GM19463 (cell line): ENCODE results near the gene OR8G1.
A peak's percentile ranks its signal among the peaks of the same experiment; 100 is the strongest.
"Not testable (repeated sequence)": the region's sequence is repeated elsewhere in the genome, so short reads cannot be mapped to it uniquely, and the experiment has no call there.

Experiments
- ATAC-seq: cut with Tn5 transposase; IDR thresholded peaks from one replicate; pipeline ENCODE4 v1.9.1; 2021; ENCODE audit warnings: mild to moderate bottlenecking, moderate library complexity; ENCODE audit not compliant: unreplicated experiment

OR8G1 gene

DNA sequence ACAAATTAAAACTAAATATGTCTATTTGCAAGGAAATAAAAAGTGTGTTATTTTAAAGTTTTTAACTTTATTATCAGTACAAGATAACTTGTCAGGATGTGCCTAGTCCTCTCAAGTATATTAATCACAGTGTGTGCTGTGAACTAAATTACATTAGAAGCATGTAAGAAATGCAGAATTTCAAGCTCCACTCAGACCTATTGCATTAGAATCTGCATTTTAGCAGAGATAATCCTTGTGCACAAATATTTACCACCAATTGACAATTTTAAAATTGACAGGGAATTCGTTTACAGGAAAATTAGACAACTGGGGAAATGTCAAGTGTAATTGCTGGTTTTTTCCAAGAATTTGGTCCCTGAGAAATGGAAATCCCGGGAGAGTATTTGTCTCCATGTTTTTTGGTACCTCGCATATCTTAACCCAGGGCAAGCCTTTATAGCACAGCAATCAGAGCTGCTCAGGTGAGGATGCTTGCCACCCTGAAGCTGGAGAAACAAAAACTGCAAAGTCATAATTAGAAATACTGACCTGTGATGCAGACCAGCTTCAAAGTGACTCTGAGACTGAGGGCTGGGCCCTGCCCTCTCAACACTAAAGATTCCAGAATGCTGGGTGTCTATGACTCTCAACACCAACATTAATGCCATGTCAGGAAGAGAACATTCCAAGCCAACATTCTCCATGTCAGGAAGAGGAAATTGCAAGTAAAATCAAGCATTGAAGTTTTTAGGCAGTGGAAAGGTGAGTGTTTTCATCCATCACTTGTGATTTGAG is at the start of gene OR8G1:
TSS of gene OR8G1 (plus strand) at position 475 of the 777 bp plus-strand sequence. CDS start 8,581 bp downstream, outside the sequence.
- ATAC-seq: no peak

DNA sequence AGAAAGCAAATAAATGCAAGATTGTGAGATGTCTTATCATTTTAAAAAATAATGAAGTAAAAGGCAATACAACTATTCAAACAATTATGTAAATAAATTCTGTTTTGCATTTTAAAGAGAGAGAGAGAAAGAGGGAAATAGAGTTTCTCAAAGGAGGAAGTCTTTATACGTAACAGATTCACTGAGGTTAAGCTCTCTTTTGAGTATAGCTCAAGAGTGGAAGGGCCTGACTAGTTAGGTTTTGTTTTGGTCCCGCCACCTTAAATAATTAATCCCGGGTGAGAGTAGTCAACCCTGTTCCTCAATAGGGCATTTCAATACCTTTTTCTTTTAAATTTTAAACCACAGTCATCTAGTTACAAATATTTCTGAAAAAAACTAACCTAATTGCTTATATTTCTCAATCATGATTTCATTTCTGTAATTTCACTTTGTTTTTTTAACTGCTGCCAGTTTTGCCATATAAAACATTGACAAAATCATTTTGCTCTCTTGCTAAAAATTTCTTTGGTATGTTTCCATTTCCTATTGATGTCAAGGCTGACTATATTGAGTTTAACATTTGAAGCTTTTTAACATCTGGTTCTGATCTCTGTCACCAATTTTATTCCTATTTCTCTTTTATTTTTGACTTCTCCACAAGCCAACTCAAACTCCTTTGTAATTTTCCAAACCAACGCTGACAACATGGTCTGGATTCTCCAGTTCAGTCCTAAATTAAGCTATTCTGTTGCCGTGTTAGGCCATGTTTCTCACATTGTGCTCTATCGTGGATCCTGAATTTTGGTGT is 47.5 kb upstream of the OR8G1 start:
- peak; percentile 52 for ATAC-seq

- ATAC-seq: no peak
These were observed 46.4 kb upstream of the OR8G1 start for GRCh38 chr11:124194293-124195188.

DNA sequence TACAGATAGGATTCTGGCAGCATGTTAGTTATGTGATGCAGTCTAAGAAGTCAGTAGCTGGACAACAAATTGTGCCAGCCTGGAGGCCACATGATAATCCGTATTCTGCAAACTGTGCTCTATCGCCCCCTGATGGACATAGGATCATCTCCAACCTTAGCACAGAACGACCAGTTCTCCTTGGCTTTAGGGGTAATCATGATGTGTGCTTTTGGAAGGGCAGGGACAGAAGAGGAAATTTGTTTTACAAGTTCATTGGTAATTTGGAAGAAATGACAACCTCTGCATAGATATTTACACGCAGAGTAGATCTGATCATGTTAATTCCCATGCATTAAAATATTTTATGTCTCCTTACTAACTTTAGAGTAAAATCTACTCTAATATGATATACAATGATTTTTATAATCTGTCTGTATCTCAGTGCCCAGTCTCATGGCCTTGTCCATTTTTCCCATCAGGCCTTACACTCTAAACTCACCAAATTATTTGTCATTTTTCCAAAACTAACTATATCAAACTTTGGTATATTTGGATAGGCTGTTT is 45.6 kb upstream of the OR8G1 start:
- ATAC-seq: no peak

GRCh38 chr11:124197999-124198398 is 42.9 kb upstream of the OR8G1 start:
- no peak for ATAC-seq

DNA sequence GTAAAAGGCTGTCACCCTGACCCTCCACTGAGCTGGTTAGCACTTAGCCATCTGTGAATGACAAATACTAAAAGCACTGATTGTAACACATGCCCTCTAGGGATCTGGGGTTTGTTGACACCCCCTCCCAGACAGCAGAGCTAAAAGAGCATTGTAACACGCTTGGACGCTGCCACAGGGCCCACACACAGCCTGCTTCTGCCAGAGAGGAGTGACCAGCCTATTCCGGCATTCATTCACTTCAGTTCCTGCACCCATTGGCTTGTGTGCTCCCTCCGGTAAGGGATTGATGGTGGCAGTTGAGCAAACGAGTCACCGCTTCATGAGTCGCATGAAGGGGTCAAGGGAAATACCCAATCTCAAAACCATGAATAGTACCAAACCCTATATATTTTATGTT is 42.0 kb upstream of the OR8G1 start:
- ATAC-seq: no peak

DNA sequence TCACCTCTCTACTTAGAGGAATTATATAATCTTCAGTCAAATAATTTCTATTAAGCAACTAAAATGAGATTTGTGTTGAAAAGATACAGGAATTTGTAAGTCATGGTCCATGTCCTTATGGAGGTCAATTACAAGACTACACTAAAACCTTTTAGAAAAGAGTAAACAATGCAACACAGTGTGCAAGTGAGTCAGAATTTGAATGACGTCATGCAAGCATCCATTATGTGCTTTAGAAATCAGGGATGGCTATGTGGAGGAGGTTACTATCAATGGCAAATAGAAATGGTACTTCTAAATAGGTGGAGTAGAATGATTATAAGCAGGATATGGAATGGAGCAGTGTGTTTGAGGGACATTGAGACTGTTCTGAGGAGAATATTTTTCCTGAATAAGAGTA is 41.2 kb upstream of the OR8G1 start:
- no peak for ATAC-seq

DNA sequence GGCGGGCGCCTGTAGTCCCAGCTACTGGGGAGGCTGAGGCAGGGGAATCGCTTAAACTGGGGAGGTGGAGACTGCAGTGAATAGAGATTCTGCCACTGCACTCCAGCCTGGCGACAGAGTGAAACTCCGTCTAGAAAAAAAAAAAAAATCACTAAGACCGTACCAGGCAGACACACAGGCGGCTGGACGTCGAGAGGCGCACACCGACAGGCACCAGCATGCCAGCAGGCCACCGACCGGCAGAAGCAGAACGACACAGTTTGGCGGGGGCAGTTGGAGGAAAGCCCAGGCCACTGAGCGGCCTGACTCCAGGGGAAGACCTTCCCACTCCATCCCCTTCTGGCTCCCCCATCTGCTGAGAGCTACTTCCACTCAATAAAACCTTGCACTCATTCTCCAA is 40.2 kb upstream of the OR8G1 start:
- no peak for ATAC-seq

- ATAC-seq: no peak
These were observed 37.9 kb upstream of the OR8G1 start for GRCh38 chr11:124202951-124203350.

- no peak for ATAC-seq
These were observed 36.9 kb upstream of the OR8G1 start for GRCh38 chr11:124204008-124204407.

- no peak for ATAC-seq
These were observed 33.6 kb upstream of the OR8G1 start for GRCh38 chr11:124207102-124207792.

DNA sequence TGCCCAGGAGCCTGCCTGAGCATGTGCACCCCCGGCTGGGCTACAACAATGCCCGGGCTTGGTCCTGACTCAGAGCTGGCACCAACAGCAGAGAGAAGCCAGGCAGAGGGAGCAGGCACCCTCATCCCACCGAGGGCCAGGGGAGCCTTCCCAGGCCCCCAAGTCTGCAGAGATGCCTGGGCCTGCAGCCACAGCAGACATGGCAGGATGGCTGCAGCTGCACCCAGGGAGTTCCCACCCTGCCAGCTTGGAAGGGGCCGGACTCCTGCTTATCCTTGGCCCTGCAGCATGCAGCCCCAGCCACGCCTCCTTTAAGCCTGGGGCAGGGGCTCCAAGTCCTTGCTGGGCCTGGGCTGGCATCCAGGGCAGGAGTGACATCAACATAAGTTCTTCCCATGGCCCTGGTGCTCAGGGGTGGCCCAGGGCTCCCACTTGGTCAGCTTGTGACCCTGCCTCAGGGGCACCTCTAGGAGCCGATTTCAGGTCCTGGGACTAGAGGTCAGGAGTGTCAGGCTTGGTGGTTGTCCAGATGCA is 31.0 kb upstream of the OR8G1 start:
- ATAC-seq: no peak

DNA sequence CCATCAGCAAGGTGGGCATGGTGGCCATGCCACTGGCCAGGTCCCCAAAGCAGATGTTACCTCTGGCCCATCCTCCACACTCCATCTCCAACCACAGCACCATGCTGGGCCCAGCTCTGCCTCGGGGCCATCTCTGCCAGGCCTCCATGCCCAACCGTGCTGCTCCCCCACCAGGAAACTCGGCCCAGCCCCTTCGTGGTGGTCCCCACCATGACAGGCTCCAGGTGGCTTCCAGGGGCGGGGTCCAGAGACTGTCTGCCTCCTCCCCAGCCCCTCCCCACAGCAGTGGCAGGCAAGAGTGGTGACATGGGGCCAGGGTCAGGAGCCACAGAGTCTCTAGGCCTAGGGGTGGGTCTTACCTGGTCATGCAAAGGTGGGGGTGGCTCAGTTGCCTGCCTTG is 30.5 kb upstream of the OR8G1 start:
- ATAC-seq: no peak

GRCh38 chr11:124211321-124211720 is 29.6 kb upstream of the OR8G1 start:
- ATAC-seq: no peak

DNA sequence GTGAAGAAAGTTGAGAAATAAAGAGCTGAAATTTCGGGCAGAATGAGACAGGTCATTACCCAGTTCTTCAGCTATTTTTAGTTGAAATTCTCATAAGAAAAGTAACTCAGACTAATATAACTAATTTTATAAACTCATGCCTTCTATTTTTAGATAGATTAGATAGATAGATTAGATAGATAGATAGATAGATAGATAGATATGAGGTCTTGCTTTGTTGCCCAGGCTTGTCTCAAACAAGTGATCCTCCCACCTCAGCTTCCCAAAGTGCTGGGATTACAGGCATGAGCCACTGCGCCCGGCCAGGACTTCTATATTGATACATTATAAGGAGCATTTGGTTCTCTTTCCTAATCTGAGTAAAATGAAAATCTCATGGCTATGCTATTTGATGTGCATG is 26.9 kb upstream of the OR8G1 start:
- no peak for ATAC-seq

- ATAC-seq: no peak
These were observed 21.8 kb upstream of the OR8G1 start for GRCh38 chr11:124219126-124219525.

DNA sequence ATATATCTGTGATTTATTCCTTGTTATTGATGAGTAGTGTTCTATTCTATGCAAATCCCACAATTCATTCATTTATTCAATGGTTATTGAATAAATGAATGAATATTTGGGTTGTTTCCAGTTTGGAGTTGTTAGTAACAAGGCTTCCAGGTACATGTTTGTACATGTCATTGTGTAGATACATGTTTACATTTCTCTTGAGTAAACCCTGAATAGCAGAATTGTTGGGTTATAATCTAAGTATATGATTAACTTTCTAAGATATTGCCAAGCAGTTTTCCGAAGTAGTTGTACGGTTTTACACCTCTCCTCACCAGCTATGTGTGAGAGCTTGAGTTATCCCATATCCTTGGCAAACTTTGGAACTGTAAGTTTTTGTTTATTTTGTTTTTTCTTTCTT is 18.5 kb upstream of the OR8G1 start:
- ATAC-seq: no peak

DNA sequence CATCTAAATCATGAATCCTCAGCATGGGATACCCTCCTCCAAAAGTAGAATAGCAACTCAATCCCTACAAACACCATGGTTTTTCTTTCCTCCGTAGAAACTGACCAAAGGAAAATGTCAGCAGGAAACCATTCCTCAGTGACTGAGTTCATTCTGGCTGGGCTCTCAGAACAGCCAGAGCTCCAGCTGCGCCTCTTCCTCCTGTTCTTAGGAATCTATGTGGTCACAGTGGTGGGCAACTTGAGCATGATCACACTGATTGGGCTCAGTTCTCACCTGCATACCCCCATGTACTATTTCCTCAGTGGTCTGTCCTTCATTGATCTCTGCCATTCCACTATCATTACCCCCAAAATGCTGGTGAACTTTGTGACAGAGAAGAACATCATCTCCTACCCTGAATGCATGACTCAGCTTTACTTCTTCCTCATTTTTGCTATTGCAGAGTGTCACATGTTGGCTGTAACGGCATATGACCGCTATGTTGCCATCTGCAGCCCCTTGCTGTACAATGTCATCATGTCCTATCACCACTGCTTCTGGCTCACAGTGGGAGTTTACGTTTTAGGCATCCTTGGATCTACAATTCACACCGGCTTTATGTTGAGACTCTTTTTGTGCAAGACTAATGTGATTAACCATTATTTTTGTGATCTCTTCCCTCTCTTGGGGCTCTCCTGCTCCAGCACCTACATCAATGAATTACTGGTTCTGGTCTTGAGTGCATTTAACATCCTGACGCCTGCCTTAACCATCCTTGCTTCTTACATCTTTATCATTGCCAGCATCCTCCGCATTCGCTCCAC is 16.1 kb upstream of the OR8G1 start:
- ATAC-seq: not testable (repeated sequence)

GRCh38 chr11:124225471-124225870 is 15.4 kb upstream of the OR8G1 start:
- ATAC-seq: no peak
